GM12872 (cell line): ENCODE results near the gene MIER2.

Source experiments
- CTCF ChIP-seq: IDR thresholded peaks from 3 replicates; pipeline ENCODE4 v1.5.1; 2011; ENCODE audit warnings: low read depth, mild to moderate bottlenecking, low read length, moderate library complexity; ENCODE audit not compliant: insufficient read depth

Gene MIER2

GRCh38 chr19:295687-296370, 48.8 kb downstream of the MIER2 start:
- no peak for TF ChIP-seq CTCF

- TF ChIP-seq CTCF, result peak; percentile 79
Observed at GRCh38 chr19:294946-295686, 49.5 kb downstream of the MIER2 start.

GRCh38 chr19:294341-294945, 50.2 kb downstream of the MIER2 start:
- TF ChIP-seq CTCF, result no peak

GRCh38 chr19:293436-294110, 51.0 kb downstream of the MIER2 start:
- TF ChIP-seq CTCF, result no peak

GRCh38 chr19:292951-293350, 51.6 kb downstream of the MIER2 start:
- no peak for TF ChIP-seq CTCF

GRCh38 chr19:292281-292884, 52.2 kb downstream of the MIER2 start:
- no peak for TF ChIP-seq CTCF
